ENCODE results near the gene SAMM50. TPM values are rescaled to one million over a fixed set of nuclear protein-coding genes. Genes with fewer than 3 reads are reported as not detected.

The SAMM50 gene
- total RNA-seq: 28.0 TPM

DNA sequence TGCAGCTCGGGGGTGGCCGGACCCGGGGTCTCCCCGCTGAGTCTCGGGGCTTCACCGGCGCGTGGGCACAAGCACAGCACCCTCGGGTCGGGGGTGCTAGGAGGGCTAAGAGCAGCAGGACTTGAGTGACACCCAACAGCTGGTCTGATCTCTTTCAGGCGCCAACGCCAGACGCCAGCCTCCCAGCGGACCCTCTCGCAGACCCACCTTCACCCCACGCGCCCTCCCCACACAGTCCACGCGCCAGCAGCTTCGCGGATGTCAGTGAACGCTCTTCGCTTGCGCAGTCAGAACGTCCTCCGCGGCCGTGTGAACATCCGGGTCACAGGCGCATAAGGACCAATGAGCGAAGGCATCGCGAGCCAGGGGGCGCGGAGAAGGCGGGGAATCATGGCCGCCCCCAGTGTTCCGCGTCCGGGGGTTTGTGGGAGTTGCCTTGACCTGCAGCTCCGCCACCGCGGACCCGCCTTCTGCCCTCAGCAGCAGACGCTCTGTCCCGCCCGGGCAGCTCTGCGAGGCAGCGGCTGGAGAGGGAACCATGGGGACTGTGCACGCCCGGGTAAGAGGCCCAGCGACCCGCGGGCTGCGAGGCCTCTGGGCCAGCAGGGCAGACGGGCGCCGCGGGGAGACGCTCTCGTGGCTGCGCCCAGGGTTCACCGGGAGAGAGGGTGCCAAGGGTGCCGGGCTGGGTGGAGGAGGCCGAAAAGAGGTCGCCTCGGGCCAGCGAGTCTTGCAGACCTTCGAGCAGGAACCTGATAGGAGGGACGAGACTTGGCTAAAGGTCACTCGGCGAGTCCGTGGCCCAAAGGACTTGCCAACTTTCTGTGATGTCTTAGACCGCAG lies at the start of gene SAMM50:
TSS of gene SAMM50 (plus strand) at position 403 of the 843 bp plus-strand sequence. CDS start at position 539, 136 bp downstream.
- intact Hi-C loops (cut with DNase I): no loop called here
- ATAC-seq: peak; percentile 99
- peak; percentile 96 for DNase-seq (ENCODE audit: low spot score)

- ATAC-seq (no peak), DNase-seq (ENCODE audit: low spot score) (no peak)
- intact Hi-C loops (cut with DNase I): no loop called here
Measured at GRCh38 chr22:43905681-43906080, 49.6 kb upstream of the SAMM50 start.

- intact Hi-C loops (cut with DNase I): no loop called here
- DNase-seq (ENCODE audit: low spot score) (no peak), ATAC-seq (no peak)
Measured at GRCh38 chr22:43909708-43910107, 45.5 kb upstream of the SAMM50 start.

- intact Hi-C loops (cut with DNase I): no loop called here
- no peak for DNase-seq (ENCODE audit: low spot score)
- no peak for ATAC-seq
Measured at GRCh38 chr22:43910178-43910695, 45.0 kb upstream of the SAMM50 start.

DNA sequence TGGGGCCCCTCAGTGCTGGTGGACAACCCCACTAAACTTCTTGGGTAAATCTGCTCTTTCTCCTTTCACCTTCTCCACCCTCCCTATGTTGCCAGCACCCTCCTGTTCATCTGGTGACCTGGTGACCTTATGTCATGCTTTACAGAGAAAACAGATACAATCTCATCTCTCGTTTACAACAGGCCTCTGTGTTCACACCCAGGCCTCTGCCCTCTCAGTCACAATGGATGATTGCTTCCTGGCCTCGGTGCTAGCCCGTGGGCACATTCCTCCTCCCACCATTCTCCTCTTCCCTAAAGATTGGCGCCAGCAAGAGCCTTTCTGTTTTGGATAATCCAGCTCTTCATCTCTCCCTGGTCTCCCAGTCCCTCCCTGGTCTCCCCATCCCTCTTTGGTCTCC lies 43.9 kb upstream of the SAMM50 start:
- intact Hi-C loops (cut with DNase I): no loop called here
- DNase-seq (ENCODE audit: low spot score) (no peak), ATAC-seq (no peak)

GRCh38 chr22:43917521-43917920 lies 37.7 kb upstream of the SAMM50 start:
- no peak for DNase-seq (ENCODE audit: low spot score)
- intact Hi-C loops (cut with DNase I): no loop called here
- ATAC-seq: no peak

- DNase-seq (ENCODE audit: low spot score): no peak
- intact Hi-C loops (cut with DNase I): no loop called here
- ATAC-seq: no peak
Measured at GRCh38 chr22:43919106-43919973, 35.9 kb upstream of the SAMM50 start.

GRCh38 chr22:43921370-43921769 lies 33.9 kb upstream of the SAMM50 start:
- intact Hi-C loops (cut with DNase I): no loop called here
- ATAC-seq (no peak), DNase-seq (ENCODE audit: low spot score) (no peak)

GRCh38 chr22:43922123-43922522 lies 33.1 kb upstream of the SAMM50 start:
- DNase-seq (ENCODE audit: low spot score) (no peak), ATAC-seq (no peak)
- intact Hi-C loops (cut with DNase I): no loop called here

DNA sequence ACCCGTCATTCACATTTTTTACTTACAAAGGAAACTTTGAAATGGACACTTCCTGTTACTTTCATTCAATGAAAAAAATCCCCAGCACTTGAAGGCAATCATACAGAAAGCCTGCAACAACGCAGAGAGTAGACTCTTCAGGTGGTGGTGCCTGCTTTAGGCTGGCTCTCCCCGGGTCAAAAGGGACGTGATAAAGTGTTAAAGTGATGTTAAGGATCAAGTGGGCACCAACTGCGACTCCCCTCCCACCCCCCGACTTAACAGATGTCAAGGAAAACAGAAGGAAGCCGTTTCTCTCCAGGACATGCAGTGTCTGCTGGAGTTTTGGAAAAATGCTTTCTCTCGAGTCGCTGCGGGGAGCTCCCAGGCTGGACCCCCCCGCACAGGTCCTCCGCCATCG lies 32.1 kb upstream of the SAMM50 start:
- DNase-seq (ENCODE audit: low spot score): no peak
- no peak for ATAC-seq
- intact Hi-C loops (cut with DNase I): no loop called here

- intact Hi-C loops (cut with DNase I): no loop called here
- DNase-seq (ENCODE audit: low spot score) (peak; percentile 95), ATAC-seq (peak; percentile 95)
Measured at GRCh38 chr22:43923631-43924464, 31.4 kb upstream of the SAMM50 start, which contains the start of gene PNPLA3. Gene PNPLA3 (plus strand): TSS chr22:43923805. CDS start chr22:43923912, 107 bp downstream.

GRCh38 chr22:43924877-43925276 lies 30.4 kb upstream of the SAMM50 start:
- ATAC-seq (no peak), DNase-seq (ENCODE audit: low spot score) (no peak)
- intact Hi-C loops (cut with DNase I): no loop called here

- ATAC-seq: no peak
- intact Hi-C loops (cut with DNase I): no loop called here
Measured at GRCh38 chr22:43925433-43926348, 29.6 kb upstream of the SAMM50 start.

GRCh38 chr22:43926349-43926710 lies 28.9 kb upstream of the SAMM50 start:
- DNase-seq (ENCODE audit: low spot score) (no peak), ATAC-seq (no peak)
- intact Hi-C loops (cut with DNase I): no loop called here

More at GRCh38 chr22:43925433-43926348, 29.6 kb upstream of the SAMM50 start:
- no peak for DNase-seq (ENCODE audit: low spot score)

DNA sequence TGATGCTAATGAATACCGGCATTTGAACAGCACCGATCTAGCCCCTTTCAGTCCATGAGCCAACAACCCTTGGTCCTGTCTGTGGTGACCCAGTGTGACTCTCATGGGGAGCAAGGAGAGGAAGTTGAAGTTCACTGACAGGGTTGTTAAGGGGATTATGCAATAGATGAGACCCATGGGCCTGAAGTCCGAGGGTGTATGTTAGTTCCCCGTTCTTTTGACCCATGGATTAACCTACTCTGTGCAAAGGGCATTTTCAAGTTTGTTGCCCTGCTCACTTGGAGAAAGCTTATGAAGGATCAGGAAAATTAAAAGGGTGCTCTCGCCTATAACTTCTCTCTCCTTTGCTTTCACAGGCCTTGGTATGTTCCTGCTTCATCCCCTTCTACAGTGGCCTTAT lies 26.8 kb upstream of the SAMM50 start:
- intact Hi-C loops (cut with DNase I): no loop called here
- ATAC-seq (no peak), DNase-seq (ENCODE audit: low spot score) (no peak)

GRCh38 chr22:43928908-43929307 lies 26.3 kb upstream of the SAMM50 start:
- DNase-seq (ENCODE audit: low spot score) (no peak), ATAC-seq (no peak)
- intact Hi-C loops (cut with DNase I): no loop called here

GRCh38 chr22:43931771-43932170 lies 23.5 kb upstream of the SAMM50 start:
- intact Hi-C loops (cut with DNase I): no loop called here
- ATAC-seq (no peak), DNase-seq (ENCODE audit: low spot score) (no peak)

DNA sequence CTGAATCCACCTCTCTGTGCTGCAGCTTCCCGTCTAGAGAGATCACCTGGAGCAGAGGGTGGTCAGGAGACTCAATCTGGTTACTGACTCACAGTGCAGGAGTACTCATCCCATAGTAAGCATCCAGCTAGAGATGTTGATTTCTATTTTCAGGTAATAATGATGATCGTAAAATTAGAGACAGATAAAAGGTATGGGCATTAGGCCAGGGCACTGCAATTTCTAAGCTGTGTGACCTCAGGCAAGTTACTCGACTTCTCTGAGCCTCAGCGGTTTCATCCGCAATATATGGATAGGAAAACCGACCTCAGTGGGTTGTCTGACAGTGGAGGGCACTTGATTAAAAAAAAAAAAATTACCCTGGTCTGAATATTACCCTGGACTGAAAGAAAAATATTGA lies 13.8 kb upstream of the SAMM50 start:
- no peak for ATAC-seq
- intact Hi-C loops (cut with DNase I): no loop called here
- no peak for DNase-seq (ENCODE audit: low spot score)
